C4-2B (cell line): ENCODE data around the gene RWDD3.

ENCODE experiments used
- CTCF ChIP-seq: fragments of 450-650 bp; conservative IDR thresholded peaks from 2 replicates; pipeline ENCODE4 v1.5.1; 2017; ENCODE audit warnings: mild to moderate bottlenecking
- ZFX ChIP-seq: fragments of 450-650 bp; IDR thresholded peaks from 2 replicates; pipeline ENCODE4 v1.6.1; 2017

- TF ChIP-seq CTCF = no peak
- TF ChIP-seq ZFX = no peak
These were observed 3.8 kb upstream of the RWDD3 start for GRCh38 chr1:95230256-95230655.
